D721Med (cell line): Measurements from ENCODE around the gene FOXA1.

Experiments
- DNase-seq: peaks from one replicate; pipeline ENCODE4 v3.0.0; 2011; ENCODE audit warnings: low spot score; ENCODE audit not compliant: insufficient read length
- FAIRE-seq: peaks from 2 replicates; lab custom pipeline; 2011; peaks lifted over from hg19 to GRCh38; lab: Jason Lieb, UNC
- TF ChIP-seq, protein P1 (sequence below): IDR thresholded peaks from 2 replicates; pipeline ENCODE4 v1.5.1; 2012; ENCODE audit warnings: mild to moderate bottlenecking, control low read depth; ENCODE audit not compliant: insufficient read depth; ENCODE audit errors: missing control alignments

Gene FOXA1

DNA sequence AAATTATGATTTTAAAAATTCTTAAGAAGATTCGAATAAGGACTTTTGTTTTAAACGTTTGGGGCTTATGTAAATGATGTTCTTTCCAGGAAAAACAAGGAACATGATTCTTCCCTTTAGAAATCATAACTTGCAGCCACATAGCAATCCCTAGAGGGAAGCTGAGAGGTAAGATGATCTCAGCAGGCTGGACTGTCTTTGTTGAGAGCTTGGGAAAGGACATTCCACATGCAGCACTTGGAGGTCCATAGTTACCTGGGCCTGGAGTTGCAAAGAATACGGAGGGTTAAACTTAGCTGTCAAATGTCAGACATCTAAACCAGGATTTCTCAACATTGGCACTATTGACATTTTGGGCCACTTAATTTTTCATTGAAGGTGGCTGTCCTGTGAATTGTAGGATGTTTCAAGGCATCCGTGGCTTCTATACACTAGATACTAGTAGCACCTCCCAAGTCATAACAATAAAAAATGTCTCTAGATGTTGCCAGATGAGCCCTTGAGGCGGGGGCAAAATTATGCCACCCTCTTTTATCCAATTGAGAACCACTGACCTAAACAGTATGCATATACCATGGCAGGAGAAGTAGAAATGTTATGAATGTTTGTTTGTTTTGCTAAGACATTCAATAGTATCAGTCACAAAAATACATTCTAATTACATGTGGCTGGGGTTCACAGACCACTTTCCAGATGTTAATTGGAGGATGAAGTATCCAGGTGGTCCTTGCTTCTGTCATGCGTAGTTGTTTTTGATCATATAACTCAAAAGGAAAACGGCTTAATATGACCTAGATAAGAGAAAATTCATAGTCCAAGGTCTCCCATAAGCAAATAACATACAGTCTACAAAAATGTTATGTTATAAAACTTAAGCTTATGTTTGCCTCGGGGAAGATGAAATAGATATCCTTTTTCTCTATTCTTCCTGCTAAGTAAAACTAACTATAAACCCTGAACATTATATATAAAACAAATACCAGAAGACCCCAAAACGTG is 30.8 kb upstream of the FOXA1 start:
- DNase-seq: no peak
- no peak for FAIRE-seq
- TF ChIP-seq, protein P1, sequence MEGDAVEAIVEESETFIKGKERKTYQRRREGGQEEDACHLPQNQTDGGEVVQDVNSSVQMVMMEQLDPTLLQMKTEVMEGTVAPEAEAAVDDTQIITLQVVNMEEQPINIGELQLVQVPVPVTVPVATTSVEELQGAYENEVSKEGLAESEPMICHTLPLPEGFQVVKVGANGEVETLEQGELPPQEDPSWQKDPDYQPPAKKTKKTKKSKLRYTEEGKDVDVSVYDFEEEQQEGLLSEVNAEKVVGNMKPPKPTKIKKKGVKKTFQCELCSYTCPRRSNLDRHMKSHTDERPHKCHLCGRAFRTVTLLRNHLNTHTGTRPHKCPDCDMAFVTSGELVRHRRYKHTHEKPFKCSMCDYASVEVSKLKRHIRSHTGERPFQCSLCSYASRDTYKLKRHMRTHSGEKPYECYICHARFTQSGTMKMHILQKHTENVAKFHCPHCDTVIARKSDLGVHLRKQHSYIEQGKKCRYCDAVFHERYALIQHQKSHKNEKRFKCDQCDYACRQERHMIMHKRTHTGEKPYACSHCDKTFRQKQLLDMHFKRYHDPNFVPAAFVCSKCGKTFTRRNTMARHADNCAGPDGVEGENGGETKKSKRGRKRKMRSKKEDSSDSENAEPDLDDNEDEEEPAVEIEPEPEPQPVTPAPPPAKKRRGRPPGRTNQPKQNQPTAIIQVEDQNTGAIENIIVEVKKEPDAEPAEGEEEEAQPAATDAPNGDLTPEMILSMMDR: no peak

DNA sequence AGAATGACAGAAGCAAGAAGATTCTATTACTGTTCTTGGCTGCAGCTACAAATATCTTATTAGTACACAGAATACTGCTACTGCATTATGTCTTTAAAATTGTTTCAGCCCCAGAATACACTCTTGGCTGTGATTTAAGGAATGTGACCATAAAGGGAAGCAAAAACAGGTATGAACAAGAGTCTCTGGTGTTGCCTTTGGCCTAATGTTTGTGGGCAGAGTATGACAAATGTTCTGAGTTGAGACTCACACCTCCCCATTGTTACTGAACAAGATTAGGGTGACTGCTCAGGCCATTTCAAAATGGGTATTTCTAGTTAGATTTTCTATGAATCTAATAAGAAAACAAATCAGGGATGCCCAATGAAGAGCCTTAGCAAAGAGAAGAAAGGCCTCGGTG is 28.9 kb upstream of the FOXA1 start:
- TF ChIP-seq, protein P1: no peak

DNA sequence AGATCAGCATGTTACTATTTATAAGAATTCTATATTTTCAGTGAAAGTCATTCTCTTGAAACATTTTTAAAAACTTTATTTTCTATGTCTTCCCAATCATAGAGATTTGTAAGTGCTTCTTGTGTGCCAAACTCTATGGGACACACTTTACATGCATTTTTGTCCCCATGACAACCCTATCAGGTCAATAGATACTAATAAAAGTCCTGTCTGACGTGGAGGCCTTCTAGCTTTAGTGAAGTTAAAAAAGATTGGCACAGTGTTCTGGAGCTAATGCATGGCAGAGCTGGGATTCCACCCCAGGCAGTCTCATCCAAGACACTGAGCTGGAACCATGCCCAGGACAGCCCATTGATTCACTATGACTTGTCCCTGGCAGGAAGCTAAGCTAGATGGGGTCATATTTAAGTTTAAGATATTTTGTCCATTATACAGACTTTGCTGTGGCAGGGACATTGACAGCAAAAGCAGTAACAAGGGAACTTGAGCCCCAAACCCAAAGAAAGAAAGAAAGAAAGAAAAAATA is 28.4 kb upstream of the FOXA1 start:
- TF ChIP-seq, protein P1: no peak
- DNase-seq (no peak), FAIRE-seq (no peak)

More for the DNA sequence above, 28.9 kb upstream of the FOXA1 start:
- FAIRE-seq: no peak
- DNase-seq: no peak

DNA sequence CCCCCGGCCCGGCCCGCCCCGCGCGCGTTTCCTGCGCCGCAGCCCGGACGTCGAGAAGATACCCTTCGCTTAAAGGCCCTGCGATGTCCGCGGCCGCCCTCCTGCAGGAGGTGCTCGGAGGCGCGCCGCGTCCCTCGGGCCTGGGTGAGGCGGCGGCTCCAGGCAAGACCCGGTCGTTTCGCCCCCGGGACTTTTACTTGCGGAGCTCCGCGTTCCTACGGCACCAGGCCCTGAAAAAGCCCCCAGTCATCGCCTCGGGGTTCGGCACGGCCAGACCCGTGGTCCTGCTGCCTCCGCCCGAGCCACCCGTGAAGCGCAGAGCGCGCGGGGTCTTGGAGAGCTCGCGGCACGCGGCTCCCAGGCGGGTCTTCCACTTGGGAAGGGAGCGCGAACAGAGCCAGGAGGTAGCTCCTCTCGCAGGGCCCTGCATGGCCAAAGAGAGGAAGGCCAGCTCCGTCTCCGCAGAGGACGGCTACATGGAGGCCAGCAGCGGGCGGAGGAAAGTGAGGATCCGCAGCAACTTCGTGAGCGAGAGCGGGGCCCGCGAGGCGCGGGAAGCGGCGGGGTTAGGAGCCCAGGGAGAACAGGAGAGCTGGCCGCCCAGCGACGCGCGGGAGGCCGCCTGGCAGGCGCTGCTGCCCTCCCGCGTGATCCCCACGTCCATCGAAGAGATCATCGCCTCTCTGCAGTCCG is 27.3 kb upstream of the FOXA1 start:
- no peak for DNase-seq

DNA sequence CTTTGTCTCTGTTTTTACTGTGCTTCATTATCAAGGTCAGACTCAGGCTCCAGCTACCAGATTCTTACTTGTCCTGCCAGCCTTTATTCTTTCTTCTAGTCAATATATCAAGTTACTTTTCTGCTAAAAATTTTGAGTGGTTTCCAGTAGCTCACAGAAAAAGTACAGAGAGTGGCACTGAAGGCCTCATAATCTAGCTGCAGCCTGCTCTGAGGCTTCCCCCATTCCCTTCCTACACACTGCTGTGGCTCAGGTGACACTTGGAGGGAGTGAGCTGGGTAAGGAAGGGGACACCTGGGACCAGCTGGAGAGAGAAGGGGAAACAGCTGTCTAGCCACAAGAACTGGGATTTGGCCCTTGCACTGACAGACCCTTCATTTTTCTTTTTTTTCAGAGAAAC is 25.8 kb upstream of the FOXA1 start:
- DNase-seq (no peak), FAIRE-seq (no peak)
- TF ChIP-seq, protein P1: no peak

More for the DNA sequence above, 27.3 kb upstream of the FOXA1 start:
- TF ChIP-seq, protein P1: no peak
- FAIRE-seq: no peak

DNA sequence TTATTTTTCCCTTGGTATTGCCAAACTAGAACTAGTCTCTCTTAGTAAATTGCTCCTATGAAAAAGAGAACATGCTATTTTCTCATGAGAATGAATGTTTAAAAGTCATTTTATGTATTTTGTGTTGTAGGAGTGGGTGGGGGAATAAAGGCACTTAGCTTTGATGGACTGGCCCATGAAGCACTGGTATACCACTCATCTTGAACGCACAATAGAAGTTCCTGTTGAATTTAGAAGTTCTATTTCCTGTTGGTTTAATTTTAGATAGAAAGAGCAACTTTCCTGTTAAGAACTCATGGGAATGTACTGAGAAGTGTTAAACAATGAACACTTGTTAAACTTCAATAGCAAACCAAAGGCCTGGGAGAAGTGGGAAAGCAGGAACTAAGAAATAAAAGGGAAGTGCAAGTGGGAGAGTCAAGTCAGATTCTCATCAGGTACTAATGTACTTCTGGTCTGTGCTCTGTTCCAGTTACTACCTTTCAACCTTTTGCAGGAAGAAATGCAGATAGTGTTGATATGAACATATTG is 23.5 kb upstream of the FOXA1 start:
- no peak for FAIRE-seq
- no peak for DNase-seq
- TF ChIP-seq, protein P1: no peak
